H9 (cell line): ENCODE data around the gene EVL. TPM values are rescaled to one million over a fixed set of nuclear protein-coding genes. Genes with fewer than 3 reads are reported as not detected.

Source experiments
- DNase-seq: peaks from one replicate; pipeline ENCODE4 v3.0.0-alpha.2; 2017
- H2AFZ ChIP-seq: one replicate; pipeline ENCODE4 v1.6.1; 2013; ENCODE audit warnings: mild to moderate bottlenecking, low read length, control low read depth, moderate library complexity
- H2AK5ac ChIP-seq: 2 replicates; pipeline ENCODE4 v1.6.1; 2013; ENCODE audit warnings: low read length, control low read depth, mixed read lengths; ENCODE audit not compliant: insufficient read length
- H2BK120ac ChIP-seq: one replicate; pipeline ENCODE4 v1.6.1; 2013; ENCODE audit warnings: low read depth, mild to moderate bottlenecking, low read length, control low read depth, inconsistent platforms; ENCODE audit not compliant: poor library complexity, severe bottlenecking
- H2BK12ac ChIP-seq: 2 replicates; pipeline ENCODE4 v1.6.1; 2013; ENCODE audit warnings: low read length, control low read depth, mixed read lengths, low read depth; ENCODE audit not compliant: insufficient read length
- H2BK15ac ChIP-seq: 2 replicates; pipeline ENCODE4 v1.6.1; 2013; ENCODE audit warnings: low read depth, low read length, control low read depth
- H2BK20ac ChIP-seq: one replicate; pipeline ENCODE4 v1.6.1; 2013; ENCODE audit warnings: low read depth, mild to moderate bottlenecking, low read length, control low read depth, inconsistent platforms; ENCODE audit not compliant: poor library complexity, severe bottlenecking
- H2BK5ac ChIP-seq: 2 replicates; pipeline ENCODE4 v1.6.1; 2013; ENCODE audit warnings: low read length, control low read depth, mixed read lengths; ENCODE audit not compliant: insufficient read length
- H3K14ac ChIP-seq: 2 replicates; pipeline ENCODE4 v1.6.1; 2013; ENCODE audit warnings: low read length, control low read depth; ENCODE audit not compliant: insufficient read depth
- H3K18ac ChIP-seq: 2 replicates; pipeline ENCODE4 v1.6.1; 2013; ENCODE audit warnings: low read depth, mild to moderate bottlenecking, mixed read lengths, low read length, control low read depth; ENCODE audit not compliant: insufficient read length
- H3K23ac ChIP-seq: 2 replicates; pipeline ENCODE4 v1.6.1; 2013; ENCODE audit warnings: low read length, control low read depth, mixed read lengths, low read depth; ENCODE audit not compliant: insufficient read length
- H3K23me2 ChIP-seq: 2 replicates; pipeline ENCODE4 v1.6.1; 2013; ENCODE audit warnings: low read depth, mild to moderate bottlenecking, mixed read lengths, low read length, control low read depth; ENCODE audit not compliant: insufficient read length, poor library complexity, severe bottlenecking
- H3K27ac ChIP-seq: 2 replicates; pipeline ENCODE4 v1.5.1; 2013; ENCODE audit warnings: low read length, control low read depth, mixed read lengths, low read depth; ENCODE audit not compliant: insufficient read length
- H3K27me3 ChIP-seq: 2 replicates; pipeline ENCODE4 v1.6.1; 2013; ENCODE audit warnings: low read length, control low read depth, inconsistent platforms; ENCODE audit not compliant: insufficient read depth
- H3K4ac ChIP-seq: 2 replicates; pipeline ENCODE4 v1.6.1; 2013; ENCODE audit warnings: low read depth, mild to moderate bottlenecking, control low read depth, inconsistent platforms, low read length, moderate library complexity
- H3K4me1 ChIP-seq: 2 replicates; pipeline ENCODE4 v1.6.1; 2013; ENCODE audit warnings: low read length, control low read depth, inconsistent platforms; ENCODE audit not compliant: insufficient read depth
- H3K4me2 ChIP-seq: 2 replicates; pipeline ENCODE4 v1.6.1; 2013; ENCODE audit warnings: low read length, control low read depth, mixed read lengths; ENCODE audit not compliant: insufficient read length, insufficient read depth
- H3K56ac ChIP-seq: 2 replicates; pipeline ENCODE4 v1.6.1; 2013; ENCODE audit warnings: low read depth, mild to moderate bottlenecking, mixed read lengths, low read length, control low read depth; ENCODE audit not compliant: insufficient read length
- H3K79me1 ChIP-seq: 2 replicates; pipeline ENCODE4 v1.6.1; 2013; ENCODE audit warnings: low read depth, mild to moderate bottlenecking, moderate library complexity, low read length, control low read depth, inconsistent platforms; ENCODE audit not compliant: insufficient read depth, poor library complexity, severe bottlenecking
- H3K79me2 ChIP-seq: 2 replicates; pipeline ENCODE4 v1.6.1; 2013; ENCODE audit warnings: low read length, control low read depth, inconsistent platforms; ENCODE audit not compliant: insufficient read depth
- H3K9ac ChIP-seq: 2 replicates; pipeline ENCODE4 v1.6.1; 2013; ENCODE audit warnings: low read length, control low read depth, mixed read lengths; ENCODE audit not compliant: insufficient read length; ENCODE audit errors: extremely low read depth
- H3K9me3 ChIP-seq: one replicate; pipeline ENCODE4 v1.6.1; 2013; ENCODE audit warnings: low read depth, low read length, inconsistent platforms; ENCODE audit not compliant: control insufficient read depth
- H3T11ph ChIP-seq: one replicate; pipeline ENCODE4 v1.6.1; 2013; ENCODE audit warnings: mild to moderate bottlenecking, low read length, control low read depth, inconsistent platforms
- H4K20me1 ChIP-seq: one replicate; pipeline ENCODE4 v1.6.1; 2013; ENCODE audit not compliant: control insufficient read depth, insufficient read length, insufficient read depth
- H4K5ac ChIP-seq: 2 replicates; pipeline ENCODE4 v1.6.1; 2013; ENCODE audit warnings: low read depth, mild to moderate bottlenecking, mixed read lengths, low read length, control low read depth; ENCODE audit not compliant: insufficient read length
- H4K8ac ChIP-seq: replicated peaks from 2 replicates; pipeline ENCODE4 v1.6.1; 2013; ENCODE audit warnings: low read length, control low read depth, mixed read lengths, low read depth; ENCODE audit not compliant: insufficient read length
- H4K91ac ChIP-seq: 2 replicates; pipeline ENCODE4 v1.6.1; 2013; ENCODE audit warnings: low read depth, mild to moderate bottlenecking, moderate library complexity, mixed read lengths, low read length, control low read depth; ENCODE audit not compliant: insufficient read length
- H3K27ac Mint-ChIP-seq, 3 experiments: 2 replicates in 2 of 3; 3 replicates in 1 of 3; pipeline ENCODE4 v1.8.0; 2020 to 2021; ENCODE audit warnings: mixed read lengths in 3 of 3, mild to moderate bottlenecking in 1 of 3, moderate library complexity in 1 of 3
- H3K27me3 Mint-ChIP-seq: 2 replicates; pipeline ENCODE4 v1.8.0; 2021; ENCODE audit warnings: low read depth, mild to moderate bottlenecking, moderate library complexity, mixed read lengths
- H3K36me3 Mint-ChIP-seq, 3 experiments: 2 replicates in 2 of 3; 3 replicates in 1 of 3; pipeline ENCODE4 v1.8.0; 2020 to 2021; ENCODE audit warnings: low read depth in 3 of 3, mixed read lengths in 3 of 3; ENCODE audit not compliant: insufficient read depth in 1 of 3
- H3K4me1 Mint-ChIP-seq, 2 experiments: 2 replicates each; pipeline ENCODE4 v1.8.0; 2020; ENCODE audit warnings: mixed read lengths in 2 of 2
- H3K4me3 Mint-ChIP-seq, 2 experiments: 2 replicates in 1 of 2; 3 replicates in 1 of 2; pipeline ENCODE4 v1.8.0; 2020 to 2021; ENCODE audit warnings: mild to moderate bottlenecking in 2 of 2, mixed read lengths in 2 of 2, moderate library complexity in 1 of 2
- H3K9me3 Mint-ChIP-seq, 2 experiments: 2 replicates in 1 of 2; 3 replicates in 1 of 2; pipeline ENCODE4 v1.8.0; 2020; ENCODE audit warnings: mild to moderate bottlenecking in 2 of 2, mixed read lengths in 2 of 2, moderate library complexity in 1 of 2
- whole genome bisulfite sequencing: extraction: QIAGEN DNeasy Blood & Tissue Kit; methylation state at CpG from one replicate; pipeline ENCODE4 v1.1.7; 2013; ENCODE audit warnings: missing lambda C conversion rate, low lambda C conversion rate, mixed read lengths; ENCODE audit not compliant: insufficient read length; ENCODE audit errors: extremely low coverage; 5-methylcytosine and 5-hydroxymethylcytosine counted together
- total RNA-seq: library from RNA; stranded (reverse); gene quantifications from 2 replicates; pipeline ENCODE4 v1.2.1, GENCODE V29; 2021
- TF ChIP-seq, protein P1 (sequence below): fragments of 200-600 bp; sonication (generic); conservative IDR thresholded peaks from 3 replicates; pipeline ENCODE4 v1.8.0; 2021; ENCODE audit warnings: antibody characterized with exemption, mild to moderate bottlenecking

Gene EVL
- total RNA-seq, 1 experiment from 2014 or later = 53.2 TPM

GRCh38 chr14:100077441-100077840, 12.2 kb downstream of the EVL start:
- Histone ChIP-seq H3K14ac (no peak overlapping the region), H3K56ac (no peak overlapping the region), H3K27me3 (no peaks in the 10 kb centered on the region), H3K9ac (no peak overlapping the region), H3K4ac (no peak overlapping the region), H3K4me2 (no peak overlapping the region), H2AFZ (no peak overlapping the region), H4K91ac (no peak overlapping the region), H3K9me3 (no peaks in the 10 kb centered on the region), H2BK5ac (no peak overlapping the region), H4K20me1 (no peaks in the 10 kb centered on the region), H3K23ac (no peak overlapping the region), H2BK12ac (no peak overlapping the region), H2BK20ac (no peak overlapping the region), H3K27ac (no peak overlapping the region), H3K79me2 (no peaks in the 10 kb centered on the region), H3K23me2 (no peaks in the 10 kb centered on the region), H3K18ac (no peak overlapping the region), H3T11ph (no peak overlapping the region), H3K79me1 (no peaks in the 10 kb centered on the region), H4K8ac (no peak overlapping the region), H3K4me1 (no peaks in the 10 kb centered on the region; the same call in 1 of the 2 replicates), H2AK5ac (no peak overlapping the region), H4K5ac (no peak overlapping the region), H2BK120ac (no peak overlapping the region), H2BK15ac (no peak overlapping the region)
- Mint-ChIP-seq H3K27ac (no peak overlapping the region), H3K9me3 (no peaks in the 10 kb centered on the region), H3K36me3 (no peaks in the 10 kb centered on the region), H3K4me1 (peaks cover 42 to 45% of the 10 kb centered on the region in 2 experiments), H3K4me3 (no peak overlapping the region), H3K27me3 (no peaks in the 10 kb centered on the region)
- no CpG with 5 or more reads among the region's 9 CpGs for WGBS
- DNase-seq = no peak
- TF ChIP-seq, protein P1, sequence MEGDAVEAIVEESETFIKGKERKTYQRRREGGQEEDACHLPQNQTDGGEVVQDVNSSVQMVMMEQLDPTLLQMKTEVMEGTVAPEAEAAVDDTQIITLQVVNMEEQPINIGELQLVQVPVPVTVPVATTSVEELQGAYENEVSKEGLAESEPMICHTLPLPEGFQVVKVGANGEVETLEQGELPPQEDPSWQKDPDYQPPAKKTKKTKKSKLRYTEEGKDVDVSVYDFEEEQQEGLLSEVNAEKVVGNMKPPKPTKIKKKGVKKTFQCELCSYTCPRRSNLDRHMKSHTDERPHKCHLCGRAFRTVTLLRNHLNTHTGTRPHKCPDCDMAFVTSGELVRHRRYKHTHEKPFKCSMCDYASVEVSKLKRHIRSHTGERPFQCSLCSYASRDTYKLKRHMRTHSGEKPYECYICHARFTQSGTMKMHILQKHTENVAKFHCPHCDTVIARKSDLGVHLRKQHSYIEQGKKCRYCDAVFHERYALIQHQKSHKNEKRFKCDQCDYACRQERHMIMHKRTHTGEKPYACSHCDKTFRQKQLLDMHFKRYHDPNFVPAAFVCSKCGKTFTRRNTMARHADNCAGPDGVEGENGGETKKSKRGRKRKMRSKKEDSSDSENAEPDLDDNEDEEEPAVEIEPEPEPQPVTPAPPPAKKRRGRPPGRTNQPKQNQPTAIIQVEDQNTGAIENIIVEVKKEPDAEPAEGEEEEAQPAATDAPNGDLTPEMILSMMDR = no peak
